ENCODE measurements around the gene CREB3L4. TPM values are rescaled to one million over a fixed set of nuclear protein-coding genes. Genes with fewer than 3 reads are reported as not detected.

CREB3L4 gene
- total RNA-seq, 4 donors from 2014 or later = 6.6 to 23.1 (median 17.0) TPM

- peak overlapping the region in 1 of 3 donors; percentile 10 for H3K27ac ChIP-seq
Measured at GRCh38 chr1:153928791-153929341, 38.8 kb upstream of the CREB3L4 start.

GRCh38 chr1:153929426-153929825 lies 38.3 kb upstream of the CREB3L4 start:
- Histone ChIP-seq H3K27me3 (no peaks in the 10 kb centered on the region), H3K4me3 (replicated peaks in 1 of 3) (no peak overlapping the region), H3K36me3 (peaks cover 5 to 30% of the 10 kb centered on the region in 2 donors), H3K4me1 (no peaks in the 10 kb centered on the region), H3K9me3 (no peaks in the 10 kb centered on the region), H3K27ac (no peak overlapping the region)
- DNase-seq = no peak
- WGBS, 2 donors = 91 to 97% methylated on average over 5 of the region's 5 CpGs
- TF ChIP-seq, protein P1, sequence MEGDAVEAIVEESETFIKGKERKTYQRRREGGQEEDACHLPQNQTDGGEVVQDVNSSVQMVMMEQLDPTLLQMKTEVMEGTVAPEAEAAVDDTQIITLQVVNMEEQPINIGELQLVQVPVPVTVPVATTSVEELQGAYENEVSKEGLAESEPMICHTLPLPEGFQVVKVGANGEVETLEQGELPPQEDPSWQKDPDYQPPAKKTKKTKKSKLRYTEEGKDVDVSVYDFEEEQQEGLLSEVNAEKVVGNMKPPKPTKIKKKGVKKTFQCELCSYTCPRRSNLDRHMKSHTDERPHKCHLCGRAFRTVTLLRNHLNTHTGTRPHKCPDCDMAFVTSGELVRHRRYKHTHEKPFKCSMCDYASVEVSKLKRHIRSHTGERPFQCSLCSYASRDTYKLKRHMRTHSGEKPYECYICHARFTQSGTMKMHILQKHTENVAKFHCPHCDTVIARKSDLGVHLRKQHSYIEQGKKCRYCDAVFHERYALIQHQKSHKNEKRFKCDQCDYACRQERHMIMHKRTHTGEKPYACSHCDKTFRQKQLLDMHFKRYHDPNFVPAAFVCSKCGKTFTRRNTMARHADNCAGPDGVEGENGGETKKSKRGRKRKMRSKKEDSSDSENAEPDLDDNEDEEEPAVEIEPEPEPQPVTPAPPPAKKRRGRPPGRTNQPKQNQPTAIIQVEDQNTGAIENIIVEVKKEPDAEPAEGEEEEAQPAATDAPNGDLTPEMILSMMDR (IDR thresholded peaks at IDR 0.05) = no peak
- TF ChIP-seq POLR2A (IDR thresholded peaks at IDR 0.05) = no peak
- intact Hi-C loops (cut with DNase I) = no loop called here

More at GRCh38 chr1:153928791-153929341, 38.8 kb upstream of the CREB3L4 start:
- DNase-seq = no peak
- Histone ChIP-seq H3K9me3 (no peaks in the 10 kb centered on the region), H3K4me1 (peaks cover 1 to 2% of the 10 kb centered on the region in 2 donors), H3K27me3 (no peaks in the 10 kb centered on the region), H3K36me3 (peaks cover 5 to 24% of the 10 kb centered on the region in 2 donors), H3K4me3 (replicated peaks in 1 of 3) (no peak overlapping the region)
- intact Hi-C loops (cut with DNase I) = no loop called here
- TF ChIP-seq, protein P1 (IDR thresholded peaks at IDR 0.05) = no peak
- no peak for TF ChIP-seq POLR2A (IDR thresholded peaks at IDR 0.05)
- 65 to 68% methylated on average over 4 of the region's 4 CpGs for WGBS, 2 donors

DNA sequence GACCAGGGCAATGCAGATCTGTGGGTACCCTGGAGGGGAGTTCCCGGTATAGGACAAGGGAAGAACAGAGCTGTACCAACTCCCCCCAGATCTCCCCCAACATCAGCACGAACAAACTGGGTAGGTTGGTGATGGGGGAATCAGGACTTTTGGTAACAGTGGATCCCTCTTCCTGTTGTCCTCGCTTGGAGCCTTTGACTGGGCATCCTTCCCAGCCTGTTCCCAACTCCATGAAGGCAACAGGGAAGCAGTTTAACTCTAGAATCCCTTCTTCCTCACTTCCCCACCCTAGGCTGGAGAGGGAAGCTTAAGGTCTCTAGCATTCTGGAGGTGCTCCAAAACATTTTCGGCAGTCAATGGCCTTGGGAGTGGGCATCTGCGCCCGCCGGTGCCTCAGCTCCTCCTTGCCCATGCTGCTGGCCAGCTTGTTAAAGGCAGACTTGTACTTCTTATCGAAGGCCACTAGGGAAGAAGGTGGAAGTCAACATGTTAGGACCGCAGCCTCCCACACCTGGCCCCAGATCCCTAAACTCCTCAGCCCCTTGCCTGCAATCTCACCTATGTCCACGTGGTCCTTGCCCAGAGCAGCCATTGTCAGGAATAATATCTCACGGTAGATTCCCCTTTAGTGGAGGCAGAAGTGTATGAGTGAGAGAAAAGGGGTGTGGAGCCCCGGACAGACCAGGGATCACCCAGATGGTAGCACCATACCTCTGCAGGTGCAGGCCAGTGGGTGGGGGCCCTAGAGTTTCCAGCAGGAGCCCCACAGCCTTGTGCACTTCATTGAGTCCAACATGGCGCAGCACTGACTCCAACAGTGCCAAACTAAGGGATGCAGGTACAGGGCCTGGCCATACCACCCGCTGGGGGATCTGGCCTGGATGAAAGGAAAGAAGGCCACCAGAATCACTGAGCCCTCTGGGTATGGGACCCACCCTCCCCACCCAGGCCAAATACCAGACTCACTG lies 37.4 kb upstream of the CREB3L4 start:
- no peak for DNase-seq
- no peaks in the 10 kb centered on the region for H3K27me3 ChIP-seq
- H3K4me3 ChIP-seq (replicated peaks in 1 of 3) = no peak overlapping the region
- peaks cover 5 to 38% of the 10 kb centered on the region in 2 donors for H3K36me3 ChIP-seq
- no peaks in the 10 kb centered on the region for H3K9me3 ChIP-seq
- TF ChIP-seq, protein P1 (IDR thresholded peaks at IDR 0.05) = no peak
- no peak for TF ChIP-seq POLR2A (IDR thresholded peaks at IDR 0.05)
- no peak overlapping the region for H3K27ac ChIP-seq
- 82 to 89% methylated on average over 14 of the region's 14 CpGs for WGBS, 2 donors
- no peaks in the 10 kb centered on the region for H3K4me1 ChIP-seq
- intact Hi-C loops (cut with DNase I) = no loop called here

GRCh38 chr1:153932156-153933131 lies 35.3 kb upstream of the CREB3L4 start:
- peaks cover 26 to 60% of the 10 kb centered on the region in 2 donors for H3K36me3 ChIP-seq
- no peaks in the 10 kb centered on the region for H3K4me1 ChIP-seq
- no peak overlapping the region for H3K4me3 ChIP-seq (replicated peaks in 1 of 3)
- no peak for DNase-seq
- no peak overlapping the region for H3K27ac ChIP-seq
- no peaks in the 10 kb centered on the region for H3K27me3 ChIP-seq
- WGBS, 2 donors = 94 to 96% methylated on average over 6 to 17 of the region's 18 CpGs
- TF ChIP-seq, protein P1 (IDR thresholded peaks at IDR 0.05) = no peak
- TF ChIP-seq POLR2A (IDR thresholded peaks at IDR 0.05) = no peak
- intact Hi-C loops (cut with DNase I) = no loop called here
- H3K9me3 ChIP-seq = no peaks in the 10 kb centered on the region

All from thyroid gland (tissue), 4 donors.